Measurements from ENCODE around the gene EAF1.
"Not testable (repeated sequence)": the region's sequence is repeated elsewhere in the genome, so short reads cannot be mapped to it uniquely, and the experiment has no call there.

The EAF1 gene

DNA sequence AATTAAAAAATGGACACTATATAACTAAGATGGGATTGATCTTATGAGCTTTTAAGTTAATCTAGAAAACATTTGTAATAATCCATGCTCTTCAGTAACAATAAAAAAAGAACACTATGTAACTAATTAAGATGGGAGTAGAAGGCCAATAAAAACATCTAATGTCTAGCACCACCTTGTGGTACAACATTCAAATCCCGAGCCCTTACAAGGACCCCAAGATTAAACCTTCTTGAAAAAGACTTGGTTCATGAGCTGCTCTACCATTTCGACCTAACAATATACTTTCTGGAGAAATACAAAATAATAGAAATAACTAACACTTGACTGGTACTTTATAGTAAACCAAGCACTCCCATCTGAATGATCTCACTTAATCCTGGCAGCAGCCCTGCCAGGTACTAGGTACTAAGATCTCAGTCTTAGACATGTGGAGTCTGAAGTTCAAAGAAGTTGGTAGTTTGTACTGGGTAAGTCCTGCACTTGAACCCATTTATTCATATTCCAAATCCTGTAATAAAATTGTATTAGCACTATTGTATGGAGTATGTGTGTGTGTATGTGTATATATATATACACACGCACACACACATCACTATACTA, 21.8 kb upstream of the EAF1 start:
- DNase-seq = peak; percentile 58 to 69

DNA sequence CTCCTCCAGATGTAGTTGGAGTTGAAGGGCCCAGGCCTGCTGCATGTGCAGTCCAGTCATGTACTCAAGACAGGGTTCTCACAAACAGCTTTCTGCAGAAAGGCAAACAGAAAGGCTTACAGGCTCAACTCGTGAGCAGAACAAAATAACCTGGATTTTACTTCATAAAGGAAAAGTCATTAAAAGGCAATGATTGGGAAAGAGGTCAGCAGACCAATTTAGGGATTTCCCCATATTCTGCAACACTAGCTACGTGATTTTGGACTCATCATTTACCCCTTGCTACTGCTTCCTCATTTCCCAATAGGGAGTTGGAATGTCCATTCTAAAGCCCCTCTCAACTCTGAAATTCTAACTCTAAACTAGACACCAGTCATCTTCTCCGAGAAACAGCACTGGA, 18.2 kb upstream of the EAF1 start:
- DNase-seq = peak; percentile 90 to 94

DNA sequence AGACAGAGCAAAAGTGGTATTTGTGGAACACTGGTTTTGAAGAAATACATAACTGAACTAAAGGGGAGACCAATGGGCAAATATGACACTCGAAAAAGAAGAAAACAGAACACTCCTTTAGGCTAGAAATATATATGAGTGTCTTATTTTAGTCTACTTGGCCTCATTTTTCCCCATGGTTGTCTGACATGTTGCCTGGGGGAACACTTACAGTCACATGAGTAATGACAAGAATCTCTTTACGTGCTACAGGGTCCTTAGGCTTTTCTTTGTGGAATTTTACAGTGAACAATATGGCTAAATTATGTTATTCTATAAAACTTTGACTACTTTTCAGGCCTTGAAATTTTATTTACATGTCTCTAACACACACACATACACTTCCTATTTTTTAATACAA, 17.6 kb upstream of the EAF1 start:
- DNase-seq = no peak

DNA sequence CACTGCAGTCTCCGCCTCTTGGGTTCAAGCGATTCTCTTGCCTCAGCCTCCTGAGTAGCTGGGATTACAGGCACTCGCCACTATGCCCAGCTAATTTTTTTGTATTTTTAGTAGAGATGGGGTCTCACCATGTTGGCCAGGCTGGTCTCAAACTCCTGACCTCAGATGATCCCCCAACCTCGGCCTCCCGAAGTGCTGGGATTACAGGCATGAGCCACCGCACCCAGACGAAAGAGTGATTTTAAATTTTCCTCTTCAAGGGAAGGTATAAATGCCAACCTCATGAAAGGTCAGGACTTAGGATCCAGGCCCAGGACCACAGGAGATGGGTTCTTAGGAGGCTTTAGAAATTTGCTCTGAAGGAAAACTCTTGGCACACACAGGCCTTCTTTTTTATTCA, 16.4 kb upstream of the EAF1 start:
- DNase-seq = not testable (repeated sequence)

DNA sequence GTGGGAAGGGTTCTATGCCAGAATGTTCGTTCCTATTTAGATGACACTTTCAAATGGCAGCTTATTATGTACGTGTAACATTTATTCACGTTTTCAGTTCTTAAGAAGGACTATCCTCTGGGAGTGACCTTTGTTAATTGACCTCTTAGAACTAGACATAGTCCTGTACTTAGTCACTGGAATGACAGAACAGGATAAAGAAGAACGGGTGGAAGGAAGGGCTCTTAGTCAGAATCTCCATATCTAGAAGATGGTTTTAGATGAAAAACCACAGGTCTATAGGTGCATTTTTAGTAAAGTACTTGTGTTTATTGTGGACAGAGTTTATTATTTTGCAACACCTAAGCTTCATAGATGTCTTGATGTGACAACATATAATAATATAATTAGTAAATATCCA, 6.5 kb upstream of the EAF1 start:
- DNase-seq = no peak

DNA sequence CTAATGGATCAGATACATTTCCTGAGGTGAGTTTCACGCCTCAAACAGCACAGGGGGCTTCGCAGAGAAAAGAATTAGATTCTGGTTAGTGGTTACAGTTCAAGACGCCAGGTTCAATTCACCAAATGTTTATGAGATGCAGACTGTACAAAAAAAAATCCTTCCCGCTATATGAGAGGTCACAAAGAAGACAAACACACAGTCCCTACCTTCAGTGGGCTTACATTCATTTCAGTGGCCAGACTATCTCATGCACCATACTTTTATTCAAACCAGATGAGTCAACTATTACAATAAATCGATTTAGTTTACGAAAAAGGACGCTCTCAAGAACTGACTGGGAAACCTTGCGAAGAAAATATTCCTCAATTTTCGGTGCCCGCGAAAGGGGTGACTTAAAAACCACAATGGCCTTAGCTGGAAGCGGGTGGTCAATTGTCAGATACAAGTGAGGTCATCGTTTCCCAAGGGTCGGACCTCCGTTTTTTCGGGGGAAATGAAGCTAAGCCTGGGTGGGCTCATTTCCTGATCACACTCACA, 749 bp upstream of the EAF1 start:
- no peak for DNase-seq

DNA sequence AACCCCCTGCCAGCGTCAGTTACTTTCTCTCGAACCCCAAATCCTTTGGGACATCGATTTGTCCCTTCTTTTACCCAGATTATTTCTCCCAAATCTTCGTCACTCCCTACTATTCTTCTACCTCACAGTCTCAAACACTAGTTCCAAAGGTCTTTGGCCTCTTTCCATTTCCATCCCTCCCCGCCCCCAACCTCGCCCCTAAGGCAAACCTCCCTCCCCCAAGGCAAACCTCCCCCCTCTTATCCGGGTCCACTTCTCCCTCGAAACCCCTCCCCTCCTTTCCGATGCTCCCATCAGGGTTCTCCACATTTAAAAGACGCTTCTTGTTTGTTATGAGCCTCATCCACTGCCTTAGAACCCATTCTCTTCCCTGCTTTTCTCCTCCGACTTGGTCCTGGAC, 583 bp downstream of the EAF1 start:
- peak in 1 of 2 donors; percentile 7 for DNase-seq

DNA sequence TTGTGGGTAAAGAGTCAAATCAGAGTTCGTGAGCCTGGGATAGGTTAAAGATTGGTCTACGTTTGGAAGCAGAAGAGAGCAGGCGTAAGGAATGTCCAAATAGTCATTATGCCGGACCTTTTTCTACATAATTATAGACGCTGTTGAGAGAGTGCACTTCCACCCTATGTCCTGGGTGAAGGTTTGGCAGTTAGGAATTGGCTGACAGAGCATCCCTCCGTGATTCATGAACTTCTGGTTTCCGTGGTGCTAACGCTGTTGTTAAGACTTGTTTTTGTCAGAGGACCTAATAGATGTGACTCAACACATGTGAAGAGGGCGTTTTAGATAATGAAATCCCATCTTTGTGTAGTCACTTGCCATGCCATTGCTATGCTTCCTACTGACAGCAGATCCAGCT, 1.1 kb downstream of the EAF1 start:
- peak; percentile 84 to 85 for DNase-seq

DNA sequence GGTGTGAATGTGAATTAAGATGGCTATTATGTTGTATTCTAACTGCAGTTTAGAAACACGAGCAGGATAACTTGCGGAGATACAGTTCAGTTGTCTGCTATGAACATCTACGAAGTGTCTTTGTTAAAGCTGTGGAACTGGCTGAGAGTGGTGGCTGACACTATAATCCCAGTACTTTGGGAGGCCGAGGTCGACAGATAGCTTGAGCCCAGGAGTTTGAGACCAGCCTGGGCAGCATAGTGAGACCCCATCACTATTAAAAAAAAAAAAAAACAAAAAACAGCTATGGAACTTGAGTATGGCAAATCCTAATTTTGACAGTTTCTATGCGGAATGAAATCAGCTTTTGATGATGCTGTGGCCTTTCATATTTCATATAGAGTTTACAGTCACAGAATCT, 1.7 kb downstream of the EAF1 start:
- DNase-seq = no peak

DNA sequence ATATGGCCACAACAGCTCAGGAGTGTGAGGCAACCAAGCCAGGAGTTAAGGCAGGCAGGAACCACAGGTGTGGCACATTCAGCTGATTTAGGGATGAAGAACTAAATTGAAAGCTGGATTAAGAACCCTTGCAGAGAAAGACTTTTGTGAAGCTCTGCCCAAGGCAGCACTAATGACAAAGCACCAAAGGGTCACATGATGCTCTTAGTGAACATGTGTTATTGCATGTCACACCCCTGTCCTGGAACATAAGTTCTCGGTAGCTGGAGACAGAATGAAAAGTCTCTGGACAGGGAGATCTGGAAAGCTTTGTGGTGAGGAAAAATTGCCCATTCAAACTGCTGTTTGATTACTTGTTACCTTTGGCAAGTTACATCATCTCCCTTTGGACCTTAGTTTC, 3.2 kb downstream of the EAF1 start:
- DNase-seq = no peak

DNA sequence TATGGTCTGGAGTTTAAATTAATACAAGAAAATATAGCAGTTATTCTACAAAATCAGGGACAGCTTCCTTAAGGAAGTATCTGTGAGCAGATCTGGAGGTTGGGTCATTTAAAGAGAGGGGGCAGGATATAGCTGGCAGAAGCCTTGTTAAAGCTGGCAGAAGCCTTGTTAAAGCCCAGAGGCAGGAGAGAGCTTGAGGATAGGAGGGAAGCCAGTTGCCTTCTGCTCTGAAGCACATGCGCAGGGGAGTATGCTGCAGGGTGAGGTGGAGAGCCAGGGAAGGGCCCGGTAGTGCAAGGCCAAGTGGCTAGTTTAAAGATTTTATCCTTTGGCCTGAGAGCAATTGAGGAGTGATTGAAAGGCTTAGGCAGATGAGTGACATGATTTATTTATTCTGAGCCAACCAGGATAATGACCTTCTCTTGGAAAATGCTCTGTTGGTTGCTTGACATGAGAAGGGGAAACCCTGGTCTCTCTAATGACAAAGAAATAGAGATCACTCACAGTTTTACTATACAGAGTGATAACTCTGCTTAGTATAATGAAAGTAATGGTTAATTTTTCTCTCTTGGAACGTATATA, 3.9 kb downstream of the EAF1 start:
- peak; percentile 17 to 20 for DNase-seq

DNA sequence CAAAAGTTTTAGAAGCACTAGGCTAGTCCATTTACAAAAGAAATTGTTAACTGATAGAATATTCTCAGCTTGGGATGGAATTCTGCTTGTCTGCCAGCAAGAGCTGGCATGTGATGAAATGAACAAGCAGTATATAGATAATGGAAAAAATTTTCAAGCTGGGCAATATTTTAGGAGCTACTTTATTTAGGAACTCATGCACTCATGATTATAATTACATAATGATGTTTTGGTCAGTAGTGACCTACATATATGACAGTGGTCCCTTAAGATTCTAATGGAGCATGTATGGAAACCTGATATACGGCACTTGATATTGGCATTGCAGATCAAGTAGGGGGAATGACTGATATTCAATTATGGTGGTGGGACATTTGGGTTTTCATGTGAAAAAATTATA, 6.1 kb downstream of the EAF1 start:
- no peak for DNase-seq

DNA sequence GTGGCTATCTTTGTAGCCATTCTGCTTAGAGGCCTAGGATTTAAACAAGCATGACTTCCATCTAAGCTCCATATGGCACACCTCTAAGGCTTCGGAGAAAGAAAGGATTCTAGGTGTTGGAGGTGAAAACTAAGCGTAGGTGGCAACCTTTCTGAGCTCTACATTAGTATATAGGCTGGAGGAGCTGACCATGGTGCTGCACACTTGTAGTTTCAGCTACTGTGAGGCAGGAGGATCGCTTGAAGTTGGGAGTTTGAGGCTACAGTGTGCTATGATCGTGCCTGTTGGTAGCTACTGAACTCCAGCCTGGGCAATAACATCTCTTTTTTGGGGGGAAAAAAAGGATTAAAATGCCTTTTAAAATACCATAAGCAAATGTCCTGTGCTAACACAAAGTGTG, 7.4 kb downstream of the EAF1 start:
- no peak for DNase-seq

DNA sequence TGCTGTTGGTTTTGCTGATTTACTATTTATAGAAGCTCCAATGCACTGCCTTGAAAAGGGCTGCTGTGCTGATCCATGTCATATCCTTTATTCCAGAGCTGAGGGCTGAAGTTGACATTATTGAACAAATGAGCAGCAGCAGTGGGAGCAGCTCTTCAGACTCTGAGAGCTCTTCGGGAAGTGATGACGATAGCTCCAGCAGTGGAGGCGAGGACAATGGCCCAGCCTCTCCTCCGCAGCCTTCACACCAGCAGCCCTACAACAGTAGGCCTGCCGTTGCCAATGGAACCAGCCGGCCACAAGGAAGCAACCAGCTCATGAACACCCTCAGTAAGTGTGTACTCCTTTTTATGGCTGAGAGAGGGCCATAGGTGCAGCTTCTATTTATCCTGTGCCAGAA, 8.8 kb downstream of the EAF1 start:
- DNase-seq = no peak

DNA sequence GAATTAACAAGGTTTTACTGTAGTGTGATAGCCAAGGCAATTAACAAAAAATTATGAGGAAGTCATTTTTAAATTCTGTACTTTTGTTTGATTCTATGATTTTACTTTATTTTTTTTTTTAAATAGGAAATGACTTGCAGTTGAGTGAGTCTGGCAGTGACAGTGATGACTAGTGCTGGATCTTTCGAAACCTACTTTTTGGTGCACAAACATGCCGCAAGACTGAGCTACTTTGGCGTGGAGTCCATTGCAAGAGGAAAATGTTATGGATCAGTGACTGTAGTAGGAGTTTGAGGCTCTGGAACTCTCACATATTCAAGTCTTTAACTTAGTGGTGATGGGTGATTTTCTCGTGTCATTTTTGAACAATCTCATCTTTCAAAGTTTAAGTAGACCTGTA, 11.6 kb downstream of the EAF1 start:
- DNase-seq = peak; percentile 78 to 82

DNA sequence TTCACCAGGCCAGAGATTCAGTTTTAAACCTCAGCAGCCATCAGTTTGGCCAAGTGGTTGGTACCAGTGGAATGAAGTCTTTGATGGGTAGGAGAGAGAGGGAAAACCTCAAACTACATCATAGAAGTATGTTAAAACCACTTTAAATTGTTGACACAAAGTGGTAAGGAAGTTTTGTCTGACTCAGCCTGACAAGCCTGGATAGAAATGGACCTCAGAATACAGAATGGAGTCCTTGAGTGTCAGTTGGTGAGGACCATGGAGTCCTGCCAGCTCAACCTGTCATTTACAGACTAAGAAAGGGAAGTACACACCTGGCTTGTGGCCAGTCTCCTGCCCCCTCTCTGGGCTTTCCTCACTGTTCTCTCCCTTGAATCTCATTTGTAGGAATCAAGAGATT, 12.1 kb downstream of the EAF1 start:
- peak in 1 of 2 donors; percentile 7 for DNase-seq

DNA sequence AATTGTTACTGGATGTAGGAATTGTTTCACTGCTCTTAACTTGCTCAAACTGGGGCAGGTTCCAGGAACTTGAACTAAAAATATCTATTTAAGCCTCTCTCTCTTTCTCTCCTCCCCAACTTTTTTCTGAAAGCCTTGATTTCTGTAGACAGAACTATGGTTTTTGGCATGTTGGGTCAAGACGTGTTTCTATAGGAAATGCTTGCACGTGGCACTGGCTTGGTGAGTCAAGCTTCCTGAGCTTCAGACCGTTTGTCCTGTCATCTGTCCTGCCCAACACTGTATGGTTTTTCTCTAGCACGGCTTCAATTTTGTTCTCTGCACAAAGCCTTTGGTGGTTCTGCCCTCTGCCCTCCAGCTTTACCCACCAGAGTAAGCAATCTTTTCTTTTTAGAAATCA, 13.5 kb downstream of the EAF1 start:
- peak; percentile 79 to 86 for DNase-seq

DNA sequence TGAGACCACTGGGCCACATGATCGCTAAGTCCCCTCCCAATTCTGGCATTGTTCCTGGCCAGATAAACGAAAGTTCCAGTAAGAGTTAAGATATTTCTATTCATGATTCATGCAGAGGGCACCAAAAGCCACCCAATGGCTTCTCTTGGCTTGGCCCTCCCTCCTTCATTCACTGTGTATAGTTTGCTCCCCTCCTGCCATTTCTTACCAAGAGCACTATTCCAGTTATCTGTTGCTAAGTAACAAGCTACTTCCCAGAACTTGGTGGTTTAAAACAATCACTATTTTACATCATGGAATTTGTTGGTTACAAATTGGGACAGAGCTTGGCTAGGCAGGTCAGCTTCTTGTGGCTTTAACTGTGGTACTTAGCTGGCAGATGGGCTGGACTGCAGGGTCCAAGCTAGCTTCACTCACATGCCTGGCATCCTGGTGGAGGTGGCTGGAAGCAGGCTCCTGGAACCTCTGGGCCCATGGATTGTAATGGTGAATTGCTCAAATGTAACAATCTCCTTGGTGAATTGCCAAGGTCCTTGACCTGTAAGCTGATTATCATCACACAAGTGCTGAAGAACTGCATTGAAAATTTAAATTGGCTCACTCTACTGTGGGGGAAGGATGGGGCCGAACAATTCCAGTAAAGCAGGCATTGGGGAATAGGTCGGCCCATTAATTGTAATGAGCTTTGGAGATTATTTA, 16.6 kb downstream of the EAF1 start:
- no peak for DNase-seq

DNA sequence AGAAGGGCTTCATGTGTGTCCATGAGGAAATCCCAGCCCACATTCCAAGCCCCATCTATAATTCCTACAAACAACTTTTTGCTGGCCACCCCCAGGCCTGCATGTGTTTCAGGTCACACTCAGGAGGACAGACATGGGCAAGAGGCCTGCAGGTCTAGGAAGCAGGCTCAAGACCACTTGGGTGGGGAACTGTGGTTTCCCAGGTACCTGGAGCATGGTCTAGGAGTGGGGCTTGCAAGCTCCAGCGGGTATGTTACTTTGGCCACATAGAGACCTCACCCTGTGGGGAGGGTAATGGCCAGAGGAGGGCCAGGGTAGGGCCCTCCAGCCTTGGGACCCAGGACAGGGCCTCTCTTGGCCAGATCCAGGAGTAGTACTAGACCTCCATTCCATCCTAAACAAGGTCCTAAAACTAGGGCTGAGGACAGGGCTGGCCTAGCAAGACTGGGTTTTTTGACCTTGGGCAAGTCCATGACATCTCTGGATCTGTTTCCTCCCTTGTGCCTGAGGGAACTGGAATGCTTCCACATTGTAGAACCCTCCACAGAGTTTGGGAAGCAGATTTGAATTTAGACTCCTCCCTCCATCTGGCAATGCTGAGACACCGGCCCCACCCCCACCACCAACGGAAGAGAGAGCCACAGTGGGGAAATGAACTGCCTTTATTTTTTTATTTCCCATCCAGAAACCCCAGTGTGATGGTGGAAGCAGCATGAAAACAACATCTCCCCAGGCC, 22.3 kb downstream of the EAF1 start:
- DNase-seq = no peak

DNA sequence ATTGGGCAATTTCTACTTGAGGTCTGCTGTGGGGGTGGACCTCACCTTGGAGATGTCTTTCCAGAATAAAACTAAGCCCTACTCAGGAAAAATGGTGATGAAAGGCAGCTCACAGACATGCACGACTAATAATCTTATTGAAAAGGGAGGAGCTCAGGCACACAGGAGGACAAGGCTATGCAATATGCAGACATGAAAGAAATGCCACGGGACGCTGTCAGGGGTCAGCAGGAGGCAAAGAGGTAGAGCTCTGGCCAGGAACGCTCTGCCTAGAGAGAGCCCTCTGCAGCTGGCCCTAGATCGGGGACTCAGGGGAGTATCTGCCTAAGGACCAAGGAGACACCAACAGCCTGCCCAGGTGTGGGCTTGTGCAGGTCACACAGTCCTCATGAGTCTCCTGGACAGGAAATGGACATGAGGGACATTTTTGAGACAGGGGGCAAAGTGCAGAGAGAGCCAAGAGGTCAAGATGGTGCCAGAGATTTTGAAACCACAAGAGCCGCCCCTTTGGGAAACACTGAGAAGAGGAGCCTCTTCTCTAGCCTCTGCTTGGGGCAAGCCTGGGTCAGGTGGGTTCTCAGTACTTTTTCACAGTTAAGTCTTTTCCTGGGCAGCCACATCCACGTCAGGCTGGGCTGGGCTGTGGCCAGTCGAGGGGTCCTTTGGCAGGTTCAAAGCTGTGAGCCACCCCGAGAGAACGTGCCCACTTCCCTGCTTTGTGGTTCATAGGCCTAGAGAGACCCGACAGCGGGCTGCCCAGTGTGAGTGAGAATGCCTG, 23.2 kb downstream of the EAF1 start:
- no peak for DNase-seq

DNA sequence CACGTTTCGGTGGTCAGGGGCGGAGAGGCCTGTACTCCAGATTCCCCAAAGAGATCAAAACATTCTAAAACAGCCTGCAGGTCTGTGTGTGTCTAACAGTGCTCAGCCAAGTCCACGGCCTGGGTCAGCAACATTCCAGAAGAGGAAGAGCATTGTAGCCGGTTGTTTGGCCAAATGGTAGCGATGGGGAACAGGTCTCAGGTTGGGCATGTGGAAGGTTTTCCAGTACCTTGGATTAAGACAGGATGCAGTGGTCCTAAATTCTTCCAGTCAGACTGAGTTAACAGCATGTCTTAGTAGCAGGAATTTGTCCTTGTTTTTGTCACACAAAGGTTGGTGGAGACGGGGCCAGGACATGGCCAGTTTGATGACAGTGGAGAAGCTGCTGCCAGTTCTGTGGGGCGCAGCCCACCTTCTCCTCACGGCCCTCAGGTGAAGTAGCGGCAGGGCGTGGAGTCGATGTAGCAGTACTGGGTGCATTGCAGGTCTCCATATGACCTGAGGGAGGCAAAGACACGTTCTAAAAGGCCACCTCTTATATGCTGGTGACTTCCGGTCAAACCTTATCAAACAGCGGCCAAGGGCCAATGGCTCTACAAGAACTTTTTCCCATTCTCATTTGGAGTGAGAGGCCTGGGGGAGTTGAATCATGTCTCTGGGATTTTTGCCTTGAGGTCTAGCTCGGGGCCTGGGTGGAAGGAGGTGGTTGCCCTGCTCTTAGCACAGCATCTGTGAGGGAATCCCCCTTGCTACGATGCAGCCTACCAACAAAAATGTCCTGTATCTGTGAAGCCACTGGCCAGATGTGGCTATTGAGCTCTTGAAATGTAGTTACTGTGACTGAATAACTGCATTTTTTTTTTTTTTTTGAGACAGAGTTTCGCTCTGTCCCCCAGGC, 24.1 kb downstream of the EAF1 start:
- DNase-seq = no peak

DNA sequence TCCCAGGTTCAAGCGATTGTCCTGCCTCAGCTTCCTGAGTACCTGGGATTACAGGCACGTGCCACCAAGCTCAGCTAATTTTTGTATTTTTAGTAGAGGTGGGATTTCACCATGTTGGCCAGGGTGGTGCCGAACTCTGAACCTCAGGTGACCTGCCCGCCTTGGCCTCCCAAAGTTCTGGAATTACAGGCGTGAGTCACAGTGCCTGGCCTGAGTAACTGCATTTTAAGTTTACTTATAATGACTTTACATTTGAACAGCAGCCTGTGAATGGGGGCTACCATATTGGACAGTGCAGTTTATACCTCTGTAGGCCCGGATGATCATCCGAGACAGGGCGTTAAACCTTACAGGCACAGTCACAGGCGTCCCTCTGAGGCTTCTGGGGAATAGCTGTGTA, 24.8 kb downstream of the EAF1 start:
- no peak for DNase-seq

All from inflammatory macrophage (primary cell).